BE2C (cell line): ENCODE results near the gene KRTAP4-4.
"Not testable (repeated sequence)": the region's sequence is repeated elsewhere in the genome, so short reads cannot be mapped to it uniquely, and the experiment has no call there.

Source experiments
- DNase-seq: peaks from one replicate; pipeline ENCODE4 v3.0.0-alpha.2; 2020
- H3K27me3 ChIP-seq: fragments of 250-450 bp; sonication (Bioruptor Pico); 2 replicates; pipeline ENCODE4 v1.5.1; 2020; ENCODE audit warnings: mild to moderate bottlenecking
- H3K36me3 ChIP-seq: fragments of 250-450 bp; sonication (Bioruptor Pico); 2 replicates; pipeline ENCODE4 v1.5.1; 2020; ENCODE audit warnings: mild to moderate bottlenecking
- H3K4me1 ChIP-seq: fragments of 250-450 bp; sonication (Bioruptor Pico); 2 replicates; pipeline ENCODE4 v1.5.1; 2020
- H3K4me3 ChIP-seq: 2 replicates; pipeline ENCODE4 v1.5.1; 2011; ENCODE audit warnings: low read depth, low read length
- H3K9me3 ChIP-seq: fragments of 250-450 bp; sonication (Bioruptor Pico); 2 replicates; pipeline ENCODE4 v1.5.1; 2020
- TF ChIP-seq, protein P1 (sequence below): IDR thresholded peaks from 2 replicates; pipeline ENCODE4 v1.5.1; 2012; ENCODE audit warnings: mild to moderate bottlenecking, low read depth, low read length

The KRTAP4-4 gene

DNA sequence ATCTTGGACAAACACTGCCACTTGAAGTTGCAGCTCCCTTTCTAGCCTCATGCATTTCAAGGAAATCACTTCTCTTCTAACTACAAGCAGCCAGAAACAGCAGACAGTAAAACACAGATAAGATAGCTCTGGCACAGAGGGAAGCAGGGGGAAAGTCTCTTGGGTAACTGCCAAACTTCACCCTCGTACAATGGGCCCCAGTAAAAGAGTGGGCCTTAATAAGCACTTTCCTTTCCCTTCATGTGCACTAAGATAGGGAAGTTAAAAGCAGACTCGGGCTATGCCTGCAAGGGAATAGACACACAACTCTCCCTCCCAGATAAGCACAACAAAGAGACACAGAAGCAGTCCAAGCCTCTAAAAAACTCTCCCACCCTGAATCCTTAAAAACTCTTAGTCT, 6.7 kb downstream of the KRTAP4-4 start:
- H3K4me1 ChIP-seq: no peaks in the 10 kb centered on the region
- peak; percentile 8 for DNase-seq
- H3K27me3 ChIP-seq: peaks cover 29% of the 10 kb centered on the region
- no peaks in the 10 kb centered on the region for H3K36me3 ChIP-seq
- TF ChIP-seq, protein P1, sequence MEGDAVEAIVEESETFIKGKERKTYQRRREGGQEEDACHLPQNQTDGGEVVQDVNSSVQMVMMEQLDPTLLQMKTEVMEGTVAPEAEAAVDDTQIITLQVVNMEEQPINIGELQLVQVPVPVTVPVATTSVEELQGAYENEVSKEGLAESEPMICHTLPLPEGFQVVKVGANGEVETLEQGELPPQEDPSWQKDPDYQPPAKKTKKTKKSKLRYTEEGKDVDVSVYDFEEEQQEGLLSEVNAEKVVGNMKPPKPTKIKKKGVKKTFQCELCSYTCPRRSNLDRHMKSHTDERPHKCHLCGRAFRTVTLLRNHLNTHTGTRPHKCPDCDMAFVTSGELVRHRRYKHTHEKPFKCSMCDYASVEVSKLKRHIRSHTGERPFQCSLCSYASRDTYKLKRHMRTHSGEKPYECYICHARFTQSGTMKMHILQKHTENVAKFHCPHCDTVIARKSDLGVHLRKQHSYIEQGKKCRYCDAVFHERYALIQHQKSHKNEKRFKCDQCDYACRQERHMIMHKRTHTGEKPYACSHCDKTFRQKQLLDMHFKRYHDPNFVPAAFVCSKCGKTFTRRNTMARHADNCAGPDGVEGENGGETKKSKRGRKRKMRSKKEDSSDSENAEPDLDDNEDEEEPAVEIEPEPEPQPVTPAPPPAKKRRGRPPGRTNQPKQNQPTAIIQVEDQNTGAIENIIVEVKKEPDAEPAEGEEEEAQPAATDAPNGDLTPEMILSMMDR: no peak
- no peak overlapping the region for H3K4me3 ChIP-seq
- no peaks in the 10 kb centered on the region for H3K9me3 ChIP-seq

DNA sequence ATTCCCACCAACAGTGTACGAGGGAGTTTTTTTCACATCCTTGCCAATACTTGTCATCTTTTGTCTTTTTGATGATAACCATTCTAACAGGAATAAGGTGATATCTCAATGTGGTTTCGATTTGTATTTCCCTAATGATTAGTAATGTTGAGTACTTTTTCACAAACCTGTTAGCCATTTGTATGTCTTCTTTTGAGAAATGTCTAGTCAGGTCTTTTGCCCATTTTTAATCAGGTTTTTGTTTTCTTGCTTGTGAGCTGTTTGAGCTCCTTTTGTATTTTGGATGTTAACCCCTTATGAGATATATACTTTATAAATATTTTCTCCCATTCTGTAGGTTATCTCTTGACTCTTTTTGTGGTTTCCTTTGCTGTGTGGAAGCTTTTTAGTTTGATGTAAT, 9.0 kb downstream of the KRTAP4-4 start:
- TF ChIP-seq, protein P1: no peak
- no peak overlapping the region for H3K4me3 ChIP-seq
- H3K9me3 ChIP-seq: no peaks in the 10 kb centered on the region
- no peaks in the 10 kb centered on the region for H3K36me3 ChIP-seq
- no peaks in the 10 kb centered on the region for H3K4me1 ChIP-seq
- H3K27me3 ChIP-seq: peaks cover 27% of the 10 kb centered on the region
- no peak for DNase-seq

- H3K4me3 ChIP-seq: no peak overlapping the region
- H3K9me3 ChIP-seq: no peaks in the 10 kb centered on the region
- DNase-seq: no peak
- H3K36me3 ChIP-seq: no peaks in the 10 kb centered on the region
- H3K4me1 ChIP-seq: no peaks in the 10 kb centered on the region
- TF ChIP-seq, protein P1: no peak
- peaks cover 24% of the 10 kb centered on the region; the same call in 1 of the 2 replicates for H3K27me3 ChIP-seq
Observed at GRCh38 chr17:41150026-41150425, 10.5 kb downstream of the KRTAP4-4 start.

DNA sequence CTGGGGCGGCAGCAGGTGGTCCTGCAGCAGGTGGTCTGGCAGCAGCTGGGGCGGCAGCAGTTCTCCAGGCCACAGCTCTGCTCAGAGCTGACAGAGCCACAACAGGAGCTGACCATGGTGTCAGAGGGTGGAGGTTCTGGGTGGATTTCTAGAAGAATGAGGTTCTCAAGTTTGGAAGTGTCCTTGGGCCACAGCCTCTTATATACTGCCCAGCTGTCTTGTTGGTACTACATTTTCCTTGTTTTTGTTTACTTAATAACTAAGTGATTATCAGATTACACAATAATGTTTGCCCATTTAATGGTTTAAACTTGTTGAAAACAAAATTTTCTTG, 10.9 kb downstream of the KRTAP4-4 start, which contains the start of gene KRTAP4-5:
KRTAP4-5 (minus strand) TSS at position 174 of the 334 bp plus-strand sequence; CDS start at position 116, 58 bp downstream.
- TF ChIP-seq, protein P1: no peak

GRCh38 chr17:41148971-41149651, 11.4 kb downstream of the KRTAP4-4 start:
- H3K9me3 ChIP-seq, H3K4me1 ChIP-seq, H3K36me3 ChIP-seq, H3K4me3 ChIP-seq: not testable (repeated sequence)
- peak; percentile 3 for DNase-seq
- H3K27me3 ChIP-seq: peaks cover 24% of the 10 kb centered on the region; the same call in 1 of the 2 replicates

More for the DNA sequence above, 10.9 kb downstream of the KRTAP4-4 start, which contains the start of gene KRTAP4-5:
- peaks cover 24% of the 10 kb centered on the region; the same call in 1 of the 2 replicates for H3K27me3 ChIP-seq
- H3K9me3 ChIP-seq: no peaks in the 10 kb centered on the region
- DNase-seq: no peak
- no peaks in the 10 kb centered on the region for H3K4me1 ChIP-seq
- no peak within 1 kb of the TSS for H3K4me3 ChIP-seq
- no peaks in the 10 kb centered on the region for H3K36me3 ChIP-seq

GRCh38 chr17:41147531-41148204, 12.9 kb downstream of the KRTAP4-4 start:
- H3K4me3 ChIP-seq: no peak overlapping the region
- TF ChIP-seq, protein P1: no peak
- no peaks in the 10 kb centered on the region for H3K4me1 ChIP-seq
- peaks cover 21% of the 10 kb centered on the region; the same call in 1 of the 2 replicates for H3K27me3 ChIP-seq
- H3K36me3 ChIP-seq: no peaks in the 10 kb centered on the region
- H3K9me3 ChIP-seq: no peaks in the 10 kb centered on the region
- DNase-seq: no peak
